Stimulated activated CD4-positive, alpha-beta T cell treated with anti-CD3 and anti-CD28 coated beads, Interleukin-15, amount 100 ng/mL, for 24 hours (primary cell): Measurements from ENCODE around the gene LITAF.
A peak's percentile ranks its signal among the peaks of the same experiment; 100 is the strongest.

Source experiments
- DNase-seq: peaks from one replicate; pipeline ENCODE4 v3.0.0-alpha.2; 2020

The LITAF gene

DNA sequence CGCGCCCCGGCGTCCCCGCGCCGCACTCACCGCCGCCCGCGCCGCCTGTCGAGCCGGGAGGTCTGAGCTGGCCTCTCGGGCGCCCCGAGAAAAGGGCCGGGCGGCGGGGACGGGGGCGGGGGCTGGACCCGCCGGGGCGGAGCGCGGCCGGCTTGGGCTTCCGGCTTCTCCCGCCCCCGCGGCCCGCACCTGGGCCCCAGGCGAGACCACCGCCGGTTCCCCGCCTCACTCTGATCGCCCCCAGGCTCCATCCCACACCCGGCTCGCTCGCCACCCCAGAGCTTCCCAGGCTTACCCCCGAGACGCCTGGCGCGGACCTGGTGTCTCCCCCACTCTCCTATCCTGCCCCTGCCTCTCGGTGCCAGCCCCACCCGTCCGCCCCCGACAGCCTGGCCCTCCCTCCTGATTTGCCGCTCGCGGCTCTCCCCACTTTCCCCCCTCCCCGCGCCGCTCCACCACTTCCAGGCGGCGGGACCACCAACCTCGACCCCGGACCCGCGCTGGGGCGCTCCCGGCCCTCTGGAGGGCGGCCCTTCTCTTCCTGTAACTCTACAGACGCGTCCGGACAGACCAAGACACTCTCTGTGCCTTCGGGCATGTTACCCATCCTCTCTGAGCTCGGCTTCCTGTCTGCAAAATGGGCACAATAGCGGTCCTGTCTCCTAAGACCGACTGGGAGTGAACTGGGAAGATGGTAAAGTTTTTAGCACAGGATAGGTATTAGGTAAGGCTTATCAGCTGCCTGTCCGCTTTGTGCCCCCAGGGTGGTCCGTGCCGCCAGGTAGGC, at the start of gene LITAF:
TSS of gene LITAF (minus strand) at position 64 of the 787 bp plus-strand sequence. CDS start 30,189 bp downstream, outside the sequence.
- DNase-seq, result peak; percentile 73

DNA sequence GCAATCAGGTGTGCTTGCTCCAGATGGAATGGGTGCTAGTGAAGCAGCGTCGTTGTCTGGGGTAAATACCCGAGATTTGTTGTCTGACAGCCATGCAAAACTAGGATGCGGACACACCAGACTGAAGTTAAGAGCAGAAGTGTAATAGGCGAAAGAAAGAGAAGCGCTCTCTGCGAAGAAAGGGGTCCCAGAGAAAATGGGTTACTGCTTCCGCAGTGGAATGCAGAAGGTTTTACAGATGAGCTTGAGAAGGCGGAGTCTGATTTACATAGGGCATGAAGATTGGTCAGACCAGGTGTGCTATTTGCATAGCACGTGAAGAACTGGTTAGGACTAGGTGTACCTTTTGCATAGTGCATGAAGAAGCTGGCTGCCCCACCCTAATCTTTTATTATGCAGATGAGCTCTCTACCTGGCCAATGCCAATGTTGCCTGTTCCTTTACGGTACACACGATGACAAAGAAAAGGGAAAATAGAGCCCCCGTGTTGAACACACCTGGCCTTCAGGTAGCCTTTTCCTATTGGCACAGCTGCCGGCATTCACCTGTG, 49.5 kb upstream of the LITAF start:
- no peak for DNase-seq

DNA sequence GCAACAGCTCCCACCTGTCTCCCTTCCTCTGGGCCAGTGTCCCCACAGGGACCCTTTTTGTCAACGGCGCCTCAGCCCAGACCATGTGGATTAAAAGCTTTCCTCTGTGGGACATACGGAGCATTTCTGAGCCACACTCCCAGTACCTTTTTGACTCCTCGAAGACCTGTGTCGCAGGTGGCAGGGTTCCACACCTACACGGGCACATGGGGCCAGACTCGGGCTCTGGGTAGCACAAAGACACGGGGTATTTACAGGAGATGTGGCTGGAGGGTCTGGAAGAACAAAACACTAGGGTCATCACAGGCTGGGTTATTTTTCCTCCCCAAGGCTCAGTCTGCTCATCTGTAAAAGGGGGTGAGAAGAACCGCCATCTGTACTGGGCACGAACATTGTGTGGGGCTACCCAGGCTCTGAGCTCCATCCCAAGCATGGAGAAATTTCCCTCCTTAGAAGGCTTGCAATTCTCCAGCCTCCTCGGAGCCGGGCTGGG, 49.0 kb upstream of the LITAF start:
- no peak for DNase-seq

DNA sequence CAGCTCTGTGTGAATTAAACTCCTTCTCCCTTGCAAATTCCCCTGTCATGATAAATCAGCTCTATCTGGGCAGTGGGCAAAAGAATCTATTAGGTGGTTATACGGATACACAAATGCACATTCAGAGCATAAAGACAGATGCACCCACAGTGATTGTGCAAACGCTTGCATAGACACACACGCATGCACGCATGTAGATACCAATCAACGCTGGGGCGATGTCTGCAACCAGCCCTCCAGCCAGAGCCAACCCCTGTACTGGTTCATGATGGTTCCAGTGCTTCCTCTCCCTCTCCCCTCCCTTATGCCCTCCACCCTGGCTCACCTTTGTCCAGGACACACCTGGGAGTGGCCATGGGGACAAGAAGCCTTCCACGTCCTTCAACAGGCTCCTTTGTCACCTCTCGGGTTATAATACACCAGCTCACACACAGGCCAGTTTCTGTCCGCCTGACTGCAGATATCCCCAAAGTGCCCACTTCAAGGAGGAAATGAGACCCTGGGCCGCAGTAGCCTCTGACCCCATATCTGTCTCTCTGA, 48.5 kb upstream of the LITAF start:
- DNase-seq, result no peak

DNA sequence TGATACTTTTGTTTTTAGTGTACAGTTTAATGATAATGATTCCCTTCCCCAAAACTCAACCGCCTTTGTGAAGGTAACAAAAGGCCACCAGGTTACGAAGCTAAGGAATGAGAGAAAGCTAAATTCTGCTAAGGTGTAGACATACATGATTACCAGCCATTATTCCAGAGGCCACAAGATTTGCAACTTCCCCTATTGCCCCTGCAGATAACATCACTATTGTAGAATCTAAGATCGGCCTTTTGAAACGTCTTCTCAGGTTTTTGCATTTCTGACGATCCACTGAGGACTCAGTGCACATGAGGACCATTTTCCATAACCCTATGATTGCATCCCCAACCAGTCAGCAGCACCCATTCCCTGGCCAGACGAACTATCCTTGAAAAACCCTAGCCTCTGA, 47.6 kb upstream of the LITAF start:
- no peak for DNase-seq

DNA sequence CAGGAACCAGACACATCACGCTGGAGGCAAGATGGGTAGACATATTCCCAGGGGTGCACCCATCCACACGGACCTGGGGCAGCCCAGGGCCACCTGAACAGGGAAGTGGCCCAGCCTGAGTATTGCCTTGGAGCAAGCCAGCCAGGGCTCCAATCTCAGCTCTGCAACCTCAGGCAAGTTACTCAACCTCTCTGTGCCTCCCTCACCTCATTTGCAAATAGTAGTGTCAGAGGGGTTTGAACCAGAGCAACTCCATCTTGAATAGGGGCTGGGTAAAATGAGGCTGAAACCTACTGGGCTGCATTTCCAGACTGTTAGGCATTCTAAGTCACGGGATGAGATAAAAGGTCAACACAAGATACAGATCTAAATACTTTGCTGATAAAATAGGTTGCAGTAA, 46.4 kb upstream of the LITAF start:
- DNase-seq, result no peak

DNA sequence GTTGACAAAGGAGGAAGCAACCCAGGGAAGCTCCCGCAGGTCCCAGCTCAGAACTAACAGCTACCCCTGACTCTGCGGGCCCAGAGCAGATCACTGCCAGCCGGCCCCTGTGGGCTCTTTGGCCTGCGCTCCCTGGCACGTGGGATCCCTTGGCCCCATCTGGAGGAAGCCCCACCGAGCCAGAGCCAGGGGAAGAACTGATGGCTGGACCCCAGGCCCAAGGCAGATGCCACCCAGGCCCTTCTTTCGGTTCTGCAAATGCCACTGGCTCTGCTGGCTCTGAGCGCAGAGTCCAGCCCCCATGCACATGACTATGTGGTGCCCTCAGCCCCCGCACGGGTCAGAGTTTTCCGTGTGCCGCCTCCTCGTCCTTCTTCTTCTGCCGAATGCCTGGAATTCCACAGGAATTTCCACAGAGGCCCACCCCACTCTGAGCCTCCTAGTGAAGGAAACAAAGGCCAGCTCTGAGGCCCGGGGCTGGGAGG, 45.8 kb upstream of the LITAF start:
- no peak for DNase-seq

DNA sequence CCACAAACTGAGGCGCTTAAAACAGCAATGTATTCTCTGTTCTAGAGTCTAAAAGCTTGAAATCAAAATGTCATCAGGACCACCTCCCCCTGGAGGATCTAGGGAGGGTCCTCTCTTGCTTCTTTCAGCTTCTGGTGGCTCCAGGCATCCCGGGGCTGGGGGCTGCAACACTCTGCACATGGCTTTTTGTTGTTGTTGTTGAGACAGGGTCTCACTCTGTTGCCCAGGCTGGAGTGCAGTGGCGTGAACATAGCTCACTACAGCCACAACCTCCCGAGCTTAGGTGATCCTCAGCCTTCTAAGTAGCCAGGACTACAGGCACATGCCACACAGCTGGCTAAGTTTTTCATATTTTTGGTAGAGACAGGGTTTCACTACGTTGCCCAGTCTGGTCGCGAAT, 44.5 kb upstream of the LITAF start:
- no peak for DNase-seq

DNA sequence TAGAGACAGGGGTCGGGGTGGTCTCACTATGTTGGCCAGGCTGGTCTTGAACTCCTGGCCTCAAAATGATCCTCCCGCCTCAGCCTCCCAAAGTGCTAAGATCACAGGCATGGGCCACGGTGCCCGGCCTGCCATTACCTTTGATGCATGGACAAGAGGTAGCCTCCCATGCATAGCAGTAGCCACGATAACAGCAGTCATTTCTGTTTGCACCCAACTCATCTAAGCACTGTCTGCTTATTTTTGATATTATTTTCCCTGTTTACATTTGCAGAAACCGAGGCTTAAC, 44.0 kb upstream of the LITAF start:
- no peak for DNase-seq

DNA sequence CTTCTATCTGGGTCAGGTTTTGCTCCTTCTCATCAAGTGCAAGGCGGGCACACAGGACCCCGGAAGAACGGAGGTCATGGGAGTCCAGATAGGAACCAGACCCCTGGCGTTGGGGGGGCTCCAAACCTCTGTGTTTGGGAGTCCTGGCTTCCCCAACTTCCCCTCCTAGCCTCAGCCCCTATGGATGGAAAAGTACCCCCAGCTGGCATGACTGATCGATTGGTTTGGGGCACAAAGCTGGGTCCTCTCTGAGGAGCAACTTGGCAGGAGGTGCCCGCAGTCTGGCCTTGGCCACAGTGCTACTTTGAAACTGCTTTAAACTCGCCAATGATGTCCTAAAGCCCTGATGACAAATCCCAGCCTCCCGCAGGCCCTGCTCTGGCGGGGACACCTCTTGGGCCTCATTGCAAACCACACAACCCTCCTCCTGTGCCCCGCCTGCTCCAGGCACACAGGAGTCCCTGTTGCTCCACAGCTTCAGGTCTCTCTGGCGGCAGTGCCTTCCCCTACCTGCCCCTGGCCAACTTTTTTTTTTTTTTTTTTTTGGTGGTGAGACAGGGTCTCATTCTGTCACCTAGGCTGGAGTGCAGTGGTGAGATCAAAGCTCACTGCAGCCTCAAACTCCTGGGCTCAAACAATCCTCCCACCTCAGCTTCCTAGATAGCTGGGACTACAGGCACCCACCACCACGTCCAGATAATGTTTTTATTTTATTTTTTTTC, 43.5 kb upstream of the LITAF start:
- DNase-seq, result no peak

DNA sequence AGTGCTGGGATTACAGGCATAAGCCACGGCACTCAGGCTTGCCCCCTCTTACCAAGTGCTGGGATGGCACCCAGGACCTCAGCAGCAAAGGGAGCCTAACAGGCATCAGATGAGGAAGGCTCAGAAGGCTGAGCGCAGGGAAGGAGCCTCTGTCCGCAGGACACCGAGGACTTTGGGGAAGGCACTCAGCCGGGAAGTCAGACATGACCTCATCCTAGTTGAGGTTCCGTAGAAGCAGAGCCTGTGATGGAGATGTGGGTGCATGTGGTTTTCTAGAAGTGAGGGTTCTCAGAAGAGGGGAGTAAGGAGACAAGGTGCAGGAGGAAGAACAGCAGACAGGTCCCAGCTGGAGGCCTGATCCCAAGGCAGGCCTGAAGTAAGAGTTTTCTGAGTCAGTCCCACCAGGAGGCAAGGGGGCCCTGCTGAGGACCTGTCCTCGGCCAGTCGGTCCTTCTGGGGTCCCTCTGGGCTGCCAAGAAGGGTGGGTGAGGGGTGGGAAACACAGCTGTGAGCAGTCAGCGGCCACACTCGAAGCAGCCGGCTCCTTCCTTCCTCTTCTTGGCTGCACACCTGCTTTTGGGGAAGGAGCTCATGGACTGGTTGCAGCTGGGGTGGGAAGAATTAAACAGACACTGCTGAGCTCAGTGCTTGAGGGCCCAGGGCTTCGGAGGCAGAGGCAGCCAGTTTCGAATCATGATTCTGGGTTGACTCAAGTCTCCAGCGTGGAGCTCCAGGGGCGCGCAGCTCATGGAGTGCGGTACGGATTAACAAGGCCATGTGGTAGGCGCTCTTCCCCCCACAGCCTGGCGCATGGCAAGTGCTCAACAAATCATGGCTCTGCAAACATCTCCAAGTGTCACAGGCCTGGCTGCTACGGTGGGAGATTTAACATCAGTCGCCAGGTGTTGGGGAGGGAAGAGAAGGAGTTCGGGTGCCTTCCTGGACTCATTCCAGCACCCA, 42.6 kb upstream of the LITAF start:
- no peak for DNase-seq

DNA sequence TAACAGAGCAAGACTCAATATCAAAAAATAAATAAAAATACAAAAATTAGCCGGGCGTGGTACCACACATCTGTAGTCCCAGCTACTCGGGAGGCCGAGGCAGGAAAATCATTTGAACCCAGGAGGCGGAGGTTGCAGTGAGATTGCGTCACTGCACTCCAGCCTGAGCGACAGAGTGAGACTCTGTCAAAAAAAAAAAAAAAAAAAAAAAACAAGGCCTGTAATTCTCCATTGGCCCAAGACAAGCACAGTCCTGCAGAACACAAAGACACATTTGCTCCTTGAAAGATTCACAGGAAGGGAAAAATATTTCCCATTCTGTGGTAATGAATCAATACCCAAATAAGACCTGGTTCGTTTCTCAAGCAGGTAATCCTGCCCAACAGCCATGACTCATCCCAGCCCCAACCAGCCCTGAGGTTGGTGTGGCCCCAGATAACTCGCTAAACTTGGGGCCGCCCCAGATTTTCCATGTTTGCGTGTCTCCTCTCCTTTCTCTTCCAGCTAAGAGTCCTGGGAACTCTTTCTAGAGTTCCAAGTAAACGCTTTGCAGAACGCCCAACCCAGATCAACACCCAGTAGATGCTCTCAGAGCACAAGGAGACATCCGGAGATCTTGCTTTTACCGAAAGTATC, 41.2 kb upstream of the LITAF start:
- peak; percentile 47 for DNase-seq

DNA sequence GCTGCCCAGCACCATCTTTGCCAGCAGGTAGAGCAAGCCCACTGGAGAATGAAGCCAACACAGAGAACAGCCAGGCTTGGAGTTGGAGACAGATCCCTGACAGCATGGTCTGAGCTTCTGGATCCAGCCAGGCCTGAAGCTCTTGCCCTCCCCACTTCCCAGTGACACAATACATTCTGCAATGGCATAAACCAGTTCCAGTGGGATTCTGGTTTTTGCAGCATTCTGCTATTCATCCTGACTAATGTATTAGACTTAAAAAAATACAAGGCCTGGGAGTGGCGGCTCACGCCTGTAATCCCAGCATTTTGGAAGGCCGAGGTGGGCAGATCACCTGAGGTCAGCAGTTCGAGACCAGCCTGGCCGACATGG, 40.6 kb upstream of the LITAF start:
- no peak for DNase-seq

DNA sequence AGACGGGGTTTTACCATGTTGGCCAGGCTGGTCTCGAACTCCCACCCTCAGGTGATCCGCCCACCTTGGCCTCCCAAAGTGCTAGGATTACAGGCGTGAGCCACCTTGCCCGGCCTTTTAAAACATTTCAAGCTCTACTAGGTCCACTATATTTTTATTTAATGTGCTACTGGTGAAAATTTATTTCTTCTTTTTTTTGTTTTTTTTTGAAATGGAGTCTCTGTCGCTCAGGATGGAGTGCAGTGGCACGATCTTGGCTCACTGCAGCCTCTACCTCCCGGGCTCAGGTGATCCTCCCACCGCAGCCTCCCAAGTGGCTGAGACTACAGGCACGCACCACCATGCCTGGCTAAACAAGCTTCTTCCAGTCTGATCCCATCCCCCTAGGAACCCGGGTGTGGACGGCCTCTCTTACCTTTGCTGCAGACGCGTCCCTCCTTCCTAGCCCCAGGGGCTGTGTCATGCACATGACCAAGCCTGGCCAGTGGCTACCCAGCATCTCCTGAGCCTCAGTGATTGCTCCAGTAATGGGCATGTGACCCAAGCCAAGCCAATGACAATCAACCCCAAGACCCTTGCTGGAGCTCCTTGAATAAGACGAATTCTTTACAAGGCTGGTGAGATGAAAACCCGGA, 40.1 kb upstream of the LITAF start:
- no peak for DNase-seq

DNA sequence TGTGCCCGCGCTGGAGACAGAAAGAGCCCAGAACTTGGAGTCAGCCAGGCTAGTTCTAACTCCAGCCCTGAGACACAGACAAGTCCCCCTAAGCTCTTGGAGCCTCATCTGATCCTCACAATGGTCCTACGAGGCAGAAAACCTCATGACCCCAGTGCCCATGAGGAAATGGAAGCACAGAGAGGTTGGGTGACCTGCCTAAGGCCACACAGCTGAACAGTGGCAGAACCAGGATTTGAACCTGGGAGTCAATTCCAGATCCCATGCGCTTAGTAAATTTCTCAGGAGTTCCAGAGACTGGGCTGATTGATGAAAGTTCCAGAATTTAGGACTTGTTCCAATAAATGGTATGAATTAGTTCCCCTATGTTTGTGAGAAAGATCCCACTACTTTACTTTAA, 39.0 kb upstream of the LITAF start:
- no peak for DNase-seq

DNA sequence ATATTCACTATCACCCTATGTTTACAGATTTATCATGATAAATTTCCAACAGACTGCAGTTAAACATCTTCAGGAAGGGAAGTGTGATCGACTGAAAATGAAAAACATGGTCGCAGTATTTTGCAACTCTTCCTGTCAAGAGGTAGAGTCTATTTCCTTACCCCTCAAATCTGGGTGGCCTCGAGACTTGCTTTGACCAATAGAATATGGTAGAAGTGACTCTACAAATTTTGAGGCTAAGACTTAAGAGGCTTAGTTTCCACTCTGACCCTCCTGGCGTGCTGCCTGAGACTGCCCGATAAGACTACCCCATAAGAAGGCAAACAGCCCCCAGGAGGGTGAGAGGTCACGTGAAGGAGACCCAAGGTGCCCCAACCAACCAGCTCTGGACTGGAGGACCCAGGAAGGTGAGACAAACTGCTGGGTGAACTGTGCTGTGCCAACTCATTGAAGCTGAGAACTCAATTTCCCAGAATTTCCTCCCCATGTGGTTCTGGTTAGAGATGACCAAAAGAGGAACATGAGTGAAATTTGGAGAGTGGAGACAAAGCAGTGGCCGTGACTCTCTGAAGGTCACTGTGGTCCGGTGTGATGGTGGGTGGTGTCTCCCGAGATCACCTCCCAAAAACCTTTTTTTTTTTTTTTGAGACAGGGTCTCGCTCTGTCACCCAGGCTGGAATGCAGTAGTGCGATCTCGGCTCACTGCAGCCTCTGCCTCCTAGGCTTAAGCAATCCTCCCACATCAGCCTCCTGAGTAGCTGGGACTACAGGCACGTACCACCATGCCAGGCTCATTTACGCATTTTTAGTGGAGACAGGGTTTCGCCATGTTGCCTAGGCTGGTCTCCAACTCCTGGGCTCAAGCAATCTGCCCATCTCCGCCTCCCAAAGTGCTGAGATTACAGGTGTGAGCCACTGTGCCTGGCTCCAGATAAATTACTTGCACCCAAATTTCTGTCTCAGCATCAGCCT, 38.2 kb upstream of the LITAF start:
- DNase-seq, result no peak

DNA sequence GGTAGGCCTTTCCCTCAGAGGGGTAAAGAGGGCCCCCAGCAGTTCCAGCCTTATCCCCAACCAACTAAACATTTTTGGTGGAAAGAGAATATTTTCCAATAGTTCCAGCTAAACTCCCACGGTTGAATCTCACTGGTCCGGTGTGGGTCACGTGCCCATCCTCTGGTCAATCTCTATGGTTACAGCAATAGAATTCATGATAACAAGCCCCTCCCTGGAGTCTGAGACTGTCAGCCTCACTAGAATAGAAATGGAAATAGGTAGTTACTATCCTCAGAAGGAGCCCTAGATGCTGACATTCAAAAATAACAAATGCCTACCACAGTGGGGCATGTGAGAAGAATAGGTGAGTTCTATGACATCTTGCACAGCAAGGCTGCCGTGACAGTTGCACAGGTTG, 37.5 kb upstream of the LITAF start:
- no peak for DNase-seq

DNA sequence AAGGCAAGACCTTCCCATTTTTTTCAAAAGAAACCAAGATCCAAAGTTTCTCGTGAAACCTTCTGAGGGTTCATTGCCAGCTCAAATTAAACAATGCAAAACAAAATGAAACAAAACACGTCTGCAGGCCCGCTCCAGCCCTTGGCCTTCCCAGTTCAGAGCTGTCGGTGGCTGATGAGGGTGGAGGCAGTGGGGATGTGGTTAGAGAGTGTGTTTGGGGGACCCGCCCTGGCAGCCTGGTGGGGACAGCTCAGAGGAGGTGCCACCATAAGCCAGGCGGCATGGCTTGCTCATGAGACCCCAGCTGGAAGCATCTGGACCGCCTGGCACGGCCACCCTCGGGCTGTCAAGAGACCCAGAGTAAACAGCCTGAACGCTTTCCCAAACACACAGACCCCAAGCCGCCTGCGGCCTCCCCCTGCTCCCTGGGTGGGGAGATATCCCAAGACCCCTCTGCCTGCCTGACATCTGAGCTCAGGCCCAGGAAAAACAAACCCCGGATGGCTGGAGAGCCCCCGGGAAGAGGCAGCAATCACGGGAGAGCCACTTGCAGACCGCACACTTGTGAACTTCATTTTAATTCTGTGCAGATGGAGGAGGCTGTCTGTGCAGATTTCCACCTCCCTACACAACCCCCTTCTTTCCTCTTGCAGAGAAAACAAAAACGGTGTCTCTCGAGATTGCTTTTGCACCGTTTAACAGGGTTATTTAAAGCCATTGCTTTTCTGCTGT, 35.4 kb upstream of the LITAF start:
- DNase-seq, result peak; percentile 48

DNA sequence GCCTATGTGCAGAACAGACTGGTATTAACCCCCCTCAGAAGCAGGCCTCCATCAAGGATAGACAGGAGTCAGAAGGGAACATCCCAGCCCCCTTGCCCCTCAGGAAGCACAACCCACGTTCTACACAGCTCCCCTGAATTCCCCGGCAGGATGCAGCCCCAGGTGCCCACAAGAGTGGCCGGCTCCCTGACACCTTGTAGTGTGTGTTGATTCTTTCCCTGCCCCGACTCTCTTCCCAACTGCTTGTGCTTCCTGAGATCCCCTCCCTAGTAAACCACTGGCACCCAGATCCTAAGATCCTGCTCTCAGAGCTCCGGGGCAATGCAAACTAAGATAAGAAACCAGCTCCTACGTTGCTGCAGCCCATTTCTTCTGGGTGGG, 34.8 kb upstream of the LITAF start:
- no peak for DNase-seq
